Measurements from ENCODE around the gene PARVB. TPM values are rescaled to one million over a fixed set of nuclear protein-coding genes. Genes with fewer than 3 reads are reported as not detected.
"Not testable (repeated sequence)": the region's sequence is repeated elsewhere in the genome, so short reads cannot be mapped to it uniquely, and the experiment has no call there.

Gene PARVB
- total RNA-seq, 1 experiment from 2014 or later: 37.9 TPM

- no peaks in the 10 kb centered on the region for H3K36me3 ChIP-seq (replicated peaks; ENCODE audit: control insufficient read depth, insufficient read depth, low read length)
- H3K4me3 ChIP-seq (ENCODE audit: insufficient read depth, low read depth, low read length): no peak overlapping the region
- H3K27me3 ChIP-seq (ENCODE audit: control insufficient read depth, insufficient read depth, low read length): no peaks in the 10 kb centered on the region
- no peak for DNase-seq
Measured at GRCh38 chr22:44047891-44048301, 23.8 kb downstream of the PARVB start.

- H3K27me3 ChIP-seq (ENCODE audit: control insufficient read depth, insufficient read depth, low read length): no peaks in the 10 kb centered on the region
- DNase-seq: no peak
- no peak overlapping the region for H3K4me3 ChIP-seq (ENCODE audit: insufficient read depth, low read depth, low read length)
- H3K36me3 ChIP-seq (replicated peaks; ENCODE audit: control insufficient read depth, insufficient read depth, low read length): no peaks in the 10 kb centered on the region
Measured at GRCh38 chr22:44049486-44050231, 25.6 kb downstream of the PARVB start.

- no peak for DNase-seq
- H3K4me3 ChIP-seq (ENCODE audit: insufficient read depth, low read depth, low read length): no peak overlapping the region
- no peaks in the 10 kb centered on the region for H3K27me3 ChIP-seq (ENCODE audit: control insufficient read depth, insufficient read depth, low read length)
- no peaks in the 10 kb centered on the region for H3K36me3 ChIP-seq (replicated peaks; ENCODE audit: control insufficient read depth, insufficient read depth, low read length)
Measured at GRCh38 chr22:44050766-44051355, 26.8 kb downstream of the PARVB start.

- no peak for DNase-seq
- Histone ChIP-seq H3K4me3 (ENCODE audit: insufficient read depth, low read depth, low read length) (no peak overlapping the region), H3K27me3 (ENCODE audit: control insufficient read depth, insufficient read depth, low read length) (no peaks in the 10 kb centered on the region), H3K36me3 (replicated peaks; ENCODE audit: control insufficient read depth, insufficient read depth, low read length) (no peaks in the 10 kb centered on the region)
Measured at GRCh38 chr22:44051358-44051757, 27.3 kb downstream of the PARVB start.

- no peaks in the 10 kb centered on the region for H3K27me3 ChIP-seq (ENCODE audit: control insufficient read depth, insufficient read depth, low read length)
- H3K4me3 ChIP-seq (ENCODE audit: insufficient read depth, low read depth, low read length): no peak overlapping the region
- H3K36me3 ChIP-seq (replicated peaks; ENCODE audit: control insufficient read depth, insufficient read depth, low read length): no peaks in the 10 kb centered on the region
- no peak for DNase-seq
Measured at GRCh38 chr22:44051961-44052360, 27.9 kb downstream of the PARVB start.

GRCh38 chr22:44055805-44056204, 31.7 kb downstream of the PARVB start:
- no peak overlapping the region for H3K4me3 ChIP-seq (ENCODE audit: insufficient read depth, low read depth, low read length)
- no peak for DNase-seq
- no peaks in the 10 kb centered on the region for H3K36me3 ChIP-seq (replicated peaks; ENCODE audit: control insufficient read depth, insufficient read depth, low read length)
- no peaks in the 10 kb centered on the region for H3K27me3 ChIP-seq (ENCODE audit: control insufficient read depth, insufficient read depth, low read length)

GRCh38 chr22:44056649-44057048, 32.5 kb downstream of the PARVB start:
- not testable (repeated sequence) for H3K36me3 ChIP-seq (replicated peaks; ENCODE audit: control insufficient read depth, insufficient read depth, low read length)

GRCh38 chr22:44057401-44057987, 33.4 kb downstream of the PARVB start:
- no peak overlapping the region for H3K4me3 ChIP-seq (ENCODE audit: insufficient read depth, low read depth, low read length)
- H3K27me3 ChIP-seq (ENCODE audit: control insufficient read depth, insufficient read depth, low read length): no peaks in the 10 kb centered on the region
- no peak for DNase-seq
- no peaks in the 10 kb centered on the region for H3K36me3 ChIP-seq (replicated peaks; ENCODE audit: control insufficient read depth, insufficient read depth, low read length)

More at GRCh38 chr22:44056649-44057048, 32.5 kb downstream of the PARVB start:
- not testable (repeated sequence) for H3K27me3 ChIP-seq (ENCODE audit: control insufficient read depth, insufficient read depth, low read length); H3K4me3 ChIP-seq (ENCODE audit: insufficient read depth, low read depth, low read length); DNase-seq

- Histone ChIP-seq H3K36me3 (replicated peaks; ENCODE audit: control insufficient read depth, insufficient read depth, low read length) (no peaks in the 10 kb centered on the region), H3K27me3 (ENCODE audit: control insufficient read depth, insufficient read depth, low read length) (no peaks in the 10 kb centered on the region), H3K4me3 (ENCODE audit: insufficient read depth, low read depth, low read length) (no peak overlapping the region)
- DNase-seq: peak; percentile 20
Measured at GRCh38 chr22:44063462-44064371, 39.6 kb downstream of the PARVB start.

GRCh38 chr22:44067033-44067432, 42.9 kb downstream of the PARVB start:
- no peak for DNase-seq
- H3K36me3 ChIP-seq (replicated peaks; ENCODE audit: control insufficient read depth, insufficient read depth, low read length): no peaks in the 10 kb centered on the region
- H3K27me3 ChIP-seq (ENCODE audit: control insufficient read depth, insufficient read depth, low read length): no peaks in the 10 kb centered on the region
- no peak overlapping the region for H3K4me3 ChIP-seq (ENCODE audit: insufficient read depth, low read depth, low read length)

GRCh38 chr22:44067901-44068300, 43.8 kb downstream of the PARVB start:
- DNase-seq: no peak
- H3K27me3 ChIP-seq (ENCODE audit: control insufficient read depth, insufficient read depth, low read length): no peaks in the 10 kb centered on the region
- H3K4me3 ChIP-seq (ENCODE audit: insufficient read depth, low read depth, low read length): no peak overlapping the region
- H3K36me3 ChIP-seq (replicated peaks; ENCODE audit: control insufficient read depth, insufficient read depth, low read length): no peaks in the 10 kb centered on the region

- Histone ChIP-seq H3K36me3 (replicated peaks; ENCODE audit: control insufficient read depth, insufficient read depth, low read length) (no peaks in the 10 kb centered on the region), H3K27me3 (ENCODE audit: control insufficient read depth, insufficient read depth, low read length) (no peaks in the 10 kb centered on the region), H3K4me3 (ENCODE audit: insufficient read depth, low read depth, low read length) (no peak overlapping the region)
- no peak for DNase-seq
Measured at GRCh38 chr22:44068422-44069191, 44.5 kb downstream of the PARVB start.

GRCh38 chr22:44070029-44070428, 45.9 kb downstream of the PARVB start:
- H3K4me3 ChIP-seq (ENCODE audit: insufficient read depth, low read depth, low read length): no peak overlapping the region
- H3K36me3 ChIP-seq (replicated peaks; ENCODE audit: control insufficient read depth, insufficient read depth, low read length): no peaks in the 10 kb centered on the region
- DNase-seq: no peak
- H3K27me3 ChIP-seq (ENCODE audit: control insufficient read depth, insufficient read depth, low read length): no peaks in the 10 kb centered on the region

GRCh38 chr22:44071781-44072326, 47.8 kb downstream of the PARVB start:
- H3K27me3 ChIP-seq (ENCODE audit: control insufficient read depth, insufficient read depth, low read length): no peaks in the 10 kb centered on the region
- H3K4me3 ChIP-seq (ENCODE audit: insufficient read depth, low read depth, low read length): no peak overlapping the region
- no peak for DNase-seq
- H3K36me3 ChIP-seq (replicated peaks; ENCODE audit: control insufficient read depth, insufficient read depth, low read length): no peaks in the 10 kb centered on the region

Measured in H7 (cell line).